Activated CD4-positive, alpha-beta T cell treated with anti-CD3 and anti-CD28 coated beads for 36 hours (primary cell): Measurements from ENCODE around the gene FTO. TPM values are rescaled to one million over a fixed set of nuclear protein-coding genes. Genes with fewer than 3 reads are reported as not detected.
A peak's percentile ranks its signal among the peaks of the same experiment; 100 is the strongest.

ENCODE experiments used
- ATAC-seq: fragments of 200-7000 bp; cut with Tn5 transposase; one replicate; pipeline ENCODE4 v1.10.0; 2021; ENCODE audit warnings: mild to moderate bottlenecking, moderate library complexity
- CTCF ChIA-PET: fragments of 350-600 bp; sonication (Branson Sonifier 250); formaldehyde crosslinking; loops from one replicate; lab custom pipeline; 2021; ENCODE audit warnings: antibody characterized with exemption; lab: Charles Lee
- POLR2A ChIA-PET: fragments of 350-600 bp; sonication (Branson Sonifier 250); formaldehyde crosslinking; loops from one replicate; lab custom pipeline; 2021; ENCODE audit warnings: antibody characterized with exemption, inconsistent platforms; lab: Charles Lee
- DNase-seq: peaks from one replicate; pipeline ENCODE4 v3.0.0-alpha.2; 2020
- H3K27ac Mint-ChIP-seq: one replicate; pipeline ENCODE4 v1.8.0; 2021; ENCODE audit warnings: mixed read lengths
- H3K27me3 Mint-ChIP-seq: one replicate; pipeline ENCODE4 v1.8.0; 2021; ENCODE audit warnings: mixed read lengths
- H3K36me3 Mint-ChIP-seq: one replicate; pipeline ENCODE4 v1.8.0; 2021; ENCODE audit warnings: low read depth, mixed read lengths
- H3K4me1 Mint-ChIP-seq: one replicate; pipeline ENCODE4 v1.8.0; 2021; ENCODE audit warnings: mixed read lengths
- H3K4me3 Mint-ChIP-seq: one replicate; pipeline ENCODE4 v1.8.0; 2021; ENCODE audit warnings: mild to moderate bottlenecking, moderate library complexity, mixed read lengths
- H3K9me3 Mint-ChIP-seq: one replicate; pipeline ENCODE4 v1.8.0; 2021; ENCODE audit warnings: low read depth, mixed read lengths
- intact Hi-C, 2 experiments: fragments of 100-400 bp; cut with DNase I in 1 of 2; cut with micrococcal nuclease in 1 of 2; formaldehyde crosslinking; loops; one replicate each; pipeline versions ENCODE4 v1.14.2 to v1.15.1; 2022 to 2024; cut with DNase I, micrococcal nuclease
- total RNA-seq, 2 experiments: library from RNA; stranded (reverse); gene quantifications; one replicate each; pipeline ENCODE4 v1.2.3, GENCODE V29; 2021

The FTO gene
- total RNA-seq, 2 experiments from 2014 or later: 50.9 to 57.6 TPM

DNA sequence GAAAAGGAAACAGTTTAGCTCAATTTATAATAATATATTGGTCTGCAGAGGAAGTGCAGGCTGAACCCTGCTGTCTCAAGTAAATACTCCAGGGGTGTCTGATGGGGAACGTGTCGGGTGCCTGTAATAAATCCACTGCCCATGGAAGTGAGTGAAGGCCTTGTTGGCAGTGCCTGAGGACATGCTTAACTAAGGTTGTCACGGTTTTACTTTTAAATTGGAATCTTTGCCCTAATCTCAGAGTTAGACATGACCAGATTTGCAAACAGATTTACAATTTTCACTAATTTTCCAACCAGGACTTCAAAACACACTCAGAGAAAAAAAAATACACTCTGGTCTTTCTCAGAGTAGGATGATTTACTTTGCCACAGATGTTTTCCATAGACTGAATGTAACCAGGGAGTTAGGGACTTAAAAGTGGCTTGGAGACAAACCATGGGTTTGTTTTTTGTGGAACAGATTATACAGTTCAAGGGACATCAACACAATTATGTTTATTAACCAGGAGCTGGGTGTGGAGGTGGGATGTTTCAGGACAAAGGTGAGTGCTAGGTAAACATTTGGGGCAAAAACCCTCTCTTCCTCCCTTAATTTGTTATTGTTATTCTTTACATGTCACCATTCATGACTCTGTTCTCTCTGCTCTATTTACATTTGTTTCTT is 144.5 kb downstream of the FTO start:
- Mint-ChIP-seq H3K4me1 (peaks cover 8% of the 10 kb centered on the region), H3K36me3 (peaks cover 17% of the 10 kb centered on the region), H3K27ac (no peak overlapping the region), H3K9me3 (no peaks in the 10 kb centered on the region), H3K4me3 (no peak overlapping the region), H3K27me3 (no peaks in the 10 kb centered on the region)
- DNase-seq (no peak), ATAC-seq (no peak)
- intact Hi-C loops: no loop called here
- POLR2A ChIA-PET: interaction anchor here (0.7 kb wide), 2 partner anchors 142 to 183 kb away, joined by 4 to 7 read pairs; no protein-coding TSS in a partner anchor
- CTCF ChIA-PET: no interaction called here

DNA sequence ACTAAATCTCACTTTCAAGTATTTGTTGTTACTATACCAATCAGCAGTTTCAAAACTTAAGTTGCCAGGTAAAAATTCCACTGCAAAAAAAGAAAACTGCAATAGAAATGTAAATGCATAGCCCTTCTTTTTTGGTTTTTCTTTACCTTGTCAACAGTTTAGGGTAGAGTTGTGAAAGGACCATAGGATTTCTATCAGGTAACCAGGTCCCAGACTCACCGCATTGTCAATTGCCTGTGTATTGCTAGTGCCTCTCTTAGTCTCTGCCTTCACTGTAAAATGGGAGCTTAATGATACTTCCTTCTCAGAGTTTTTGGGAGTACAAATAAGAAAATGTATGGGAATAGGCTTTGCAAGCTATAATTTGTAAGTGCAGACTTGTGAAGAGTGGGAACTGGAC is 145.0 kb downstream of the FTO start:
- Mint-ChIP-seq H3K27ac (no peak overlapping the region), H3K9me3 (no peaks in the 10 kb centered on the region), H3K4me3 (no peak overlapping the region), H3K27me3 (no peaks in the 10 kb centered on the region), H3K36me3 (peaks cover 18% of the 10 kb centered on the region), H3K4me1 (peaks cover 8% of the 10 kb centered on the region)
- no peak for ATAC-seq
- POLR2A ChIA-PET: no interaction called here
- CTCF ChIA-PET: no interaction called here
- DNase-seq: no peak
- intact Hi-C loops: no loop called here

DNA sequence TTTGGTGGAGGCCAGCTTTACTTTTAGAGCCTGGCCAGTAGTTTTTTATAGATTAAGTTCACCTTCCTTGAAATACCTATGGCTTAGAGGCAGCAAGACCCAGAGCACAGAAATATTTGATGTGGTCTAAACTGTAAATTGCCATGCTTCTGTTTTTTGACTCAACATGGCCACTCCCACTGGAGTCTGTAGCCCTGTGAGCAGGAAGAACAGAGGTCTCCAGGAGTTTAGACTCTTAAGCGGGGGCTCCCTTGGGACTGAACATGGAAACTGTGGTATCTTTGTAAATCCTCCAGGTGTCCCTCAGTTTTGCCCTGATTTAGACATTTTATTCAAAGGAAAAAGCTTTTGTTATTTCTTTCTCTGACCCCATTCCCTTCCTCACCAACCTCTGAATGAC is 145.6 kb downstream of the FTO start:
- Mint-ChIP-seq H3K27ac (no peak overlapping the region), H3K9me3 (no peaks in the 10 kb centered on the region), H3K27me3 (no peaks in the 10 kb centered on the region), H3K4me3 (no peak overlapping the region), H3K4me1 (peaks cover 8% of the 10 kb centered on the region), H3K36me3 (peaks cover 23% of the 10 kb centered on the region)
- POLR2A ChIA-PET: no interaction called here
- no peak for ATAC-seq
- DNase-seq: no peak
- CTCF ChIA-PET: no interaction called here
- intact Hi-C loops: no loop called here

DNA sequence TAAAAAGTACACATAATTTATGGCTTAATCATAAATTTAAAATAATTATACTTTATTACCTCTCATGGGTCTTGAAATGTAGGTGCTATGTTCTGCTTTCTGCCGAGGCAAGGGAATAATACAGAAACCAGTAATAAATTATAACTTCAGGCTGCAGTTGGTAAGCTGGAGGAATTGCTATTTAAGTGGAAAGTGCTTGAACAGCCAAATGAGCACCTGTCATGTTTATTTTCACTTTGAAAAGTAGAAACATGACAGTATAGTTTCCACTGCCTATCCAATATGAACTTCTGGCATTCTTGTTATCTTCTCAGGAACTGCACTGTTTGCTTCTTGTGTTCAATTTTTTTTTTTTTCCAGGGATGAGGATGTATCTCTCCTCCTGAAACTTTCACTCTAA is 146.0 kb downstream of the FTO start:
- peaks cover 5% of the 10 kb centered on the region for H3K4me1 Mint-ChIP-seq
- H3K27me3 Mint-ChIP-seq: no peaks in the 10 kb centered on the region
- POLR2A ChIA-PET: no interaction called here
- ATAC-seq (no peak), DNase-seq (no peak)
- intact Hi-C loops: no loop called here
- no peak overlapping the region for H3K27ac Mint-ChIP-seq
- H3K9me3 Mint-ChIP-seq: no peaks in the 10 kb centered on the region
- peaks cover 23% of the 10 kb centered on the region for H3K36me3 Mint-ChIP-seq
- CTCF ChIA-PET: no interaction called here
- no peak overlapping the region for H3K4me3 Mint-ChIP-seq

DNA sequence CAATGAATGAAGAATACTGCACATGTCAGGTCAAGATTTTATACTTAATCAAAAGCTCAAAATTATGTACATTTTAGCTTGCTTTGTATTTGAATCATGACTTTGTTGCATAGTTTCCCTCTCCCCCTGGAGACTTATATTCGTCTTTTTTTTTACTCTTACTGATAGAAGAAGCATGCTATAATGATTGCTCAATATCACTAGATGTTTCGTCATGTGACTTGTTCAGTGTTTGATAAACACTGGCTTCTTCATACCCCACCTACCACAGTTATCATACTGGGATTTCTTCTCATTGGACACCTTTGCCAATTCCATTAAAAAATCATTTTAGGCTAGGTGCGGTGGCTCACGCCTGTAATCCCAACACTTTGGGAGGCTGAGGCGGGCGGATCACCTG is 148.7 kb downstream of the FTO start:
- intact Hi-C loops: no loop called here

DNA sequence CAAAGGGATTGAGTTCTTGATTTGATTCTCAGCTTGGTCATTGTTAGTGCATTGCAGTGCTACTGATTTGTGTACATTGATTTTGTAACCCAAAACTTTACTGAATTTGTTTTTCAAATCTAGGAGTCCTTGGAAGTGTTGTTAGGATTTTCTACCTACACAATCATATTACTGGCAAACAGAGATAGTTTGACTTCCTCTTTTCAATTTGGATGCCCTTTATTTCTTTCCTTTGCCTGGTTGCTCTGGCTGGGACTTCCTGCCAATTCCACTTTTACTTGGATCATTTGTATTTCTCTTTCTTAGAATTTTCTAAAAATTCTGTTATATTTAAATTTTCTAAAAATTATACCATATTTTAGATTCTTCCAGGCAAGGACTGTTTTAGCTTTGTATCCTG is 151.1 kb downstream of the FTO start:
- DNase-seq (no peak), ATAC-seq (no peak)
- Mint-ChIP-seq H3K36me3 (peaks cover 34% of the 10 kb centered on the region), H3K27me3 (no peaks in the 10 kb centered on the region), H3K4me3 (no peak overlapping the region), H3K9me3 (no peaks in the 10 kb centered on the region), H3K4me1 (no peaks in the 10 kb centered on the region), H3K27ac (no peak overlapping the region)
- CTCF ChIA-PET: no interaction called here
- intact Hi-C loops: no loop called here
- POLR2A ChIA-PET: no interaction called here

More for the DNA sequence above, 148.7 kb downstream of the FTO start:
- peaks cover 3% of the 10 kb centered on the region for H3K4me1 Mint-ChIP-seq
- H3K9me3 Mint-ChIP-seq: no peaks in the 10 kb centered on the region
- H3K36me3 Mint-ChIP-seq: peaks cover 25% of the 10 kb centered on the region
- DNase-seq (no peak), ATAC-seq (no peak)
- CTCF ChIA-PET: no interaction called here
- H3K4me3 Mint-ChIP-seq: no peak overlapping the region
- POLR2A ChIA-PET: no interaction called here
- no peaks in the 10 kb centered on the region for H3K27me3 Mint-ChIP-seq
- H3K27ac Mint-ChIP-seq: no peak overlapping the region

DNA sequence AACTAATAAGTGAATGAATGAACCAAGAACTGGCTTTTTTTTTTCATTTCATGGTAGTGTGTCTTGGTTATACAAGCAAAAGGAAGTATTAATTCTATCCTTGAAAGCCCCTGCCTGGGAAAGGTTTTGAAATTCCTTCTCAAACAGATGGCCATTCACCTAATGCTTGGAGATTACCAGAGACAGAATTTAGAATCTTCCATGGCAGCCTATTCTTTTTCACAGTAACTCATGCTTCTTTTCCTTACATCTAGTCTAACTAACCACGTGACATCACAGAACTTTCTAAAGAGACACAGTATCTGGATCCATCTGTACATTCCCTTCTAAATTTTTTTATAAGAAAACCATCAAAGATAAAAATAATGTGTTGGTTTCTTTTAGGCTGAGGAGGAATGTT is 151.6 kb downstream of the FTO start:
- ChIA-PET CTCF (interaction anchor here (0.7 kb wide), 1 partner anchor 31 kb away, joined by 3 read pairs; no protein-coding TSS in a partner anchor), POLR2A (no interaction called here)
- intact Hi-C loops: no loop called here
- Mint-ChIP-seq H3K4me3 (no peak overlapping the region), H3K27ac (no peak overlapping the region), H3K27me3 (no peaks in the 10 kb centered on the region), H3K4me1 (no peaks in the 10 kb centered on the region), H3K36me3 (peaks cover 38% of the 10 kb centered on the region), H3K9me3 (no peaks in the 10 kb centered on the region)
- DNase-seq (no peak), ATAC-seq (no peak)

DNA sequence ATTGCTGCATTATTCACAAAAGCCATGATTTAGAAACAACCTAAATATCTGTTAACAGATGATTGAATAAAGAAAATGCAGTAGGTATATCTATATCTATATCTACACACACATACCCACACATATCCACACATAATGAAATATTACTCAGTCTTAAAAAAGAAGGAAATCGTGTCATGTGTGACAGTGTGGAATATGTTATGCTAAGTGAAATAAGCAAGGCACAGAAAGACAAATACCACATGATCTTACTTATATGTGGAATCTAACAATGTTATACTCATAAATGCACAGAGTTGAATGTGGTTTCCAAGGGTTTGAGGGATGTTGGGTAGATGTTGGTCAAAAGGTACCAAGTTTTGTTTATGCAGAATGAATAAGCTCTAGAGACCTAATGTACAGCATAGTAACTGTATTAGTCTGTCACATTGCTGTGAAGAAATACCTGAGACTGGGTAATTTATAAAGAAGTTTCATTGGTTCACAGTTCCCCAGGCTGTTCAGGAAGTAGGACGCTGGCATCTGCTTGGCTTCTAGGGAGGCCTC is 156.1 kb downstream of the FTO start:
- Mint-ChIP-seq H3K4me3 (no peak overlapping the region), H3K9me3 (no peaks in the 10 kb centered on the region), H3K27ac (no peak overlapping the region), H3K36me3 (peaks cover 33% of the 10 kb centered on the region), H3K27me3 (no peaks in the 10 kb centered on the region), H3K4me1 (peaks cover 7% of the 10 kb centered on the region)
- ATAC-seq: peak; percentile 47
- no peak for DNase-seq
- intact Hi-C loops: loop anchor here in 1 of 2 experiments (5.0 kb wide), 1 partner anchor 323 kb away; no protein-coding TSS in a partner anchor
- POLR2A ChIA-PET: no interaction called here
- CTCF ChIA-PET: no interaction called here

DNA sequence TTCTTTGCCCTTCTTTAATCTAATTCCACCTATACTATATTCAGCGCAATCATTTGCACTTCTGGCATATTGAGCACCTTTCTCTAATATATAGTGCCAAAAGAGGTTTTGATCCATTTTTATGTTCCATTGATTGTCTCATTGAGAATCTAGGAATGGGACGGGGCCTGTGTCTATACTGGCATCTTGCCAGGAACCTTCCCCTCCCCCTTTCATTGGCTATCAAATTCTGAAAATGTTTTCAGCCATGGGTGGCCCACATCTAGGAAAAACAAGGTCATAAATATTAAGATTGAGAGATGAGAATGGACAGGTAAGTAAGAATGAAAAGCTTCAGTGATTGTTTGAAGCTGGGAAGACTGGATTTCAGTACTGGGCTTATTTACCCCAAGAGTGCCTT is 159.9 kb downstream of the FTO start:
- no peak overlapping the region for H3K27ac Mint-ChIP-seq
- ChIA-PET CTCF (no interaction called here), POLR2A (no interaction called here)
- H3K4me3 Mint-ChIP-seq: no peak overlapping the region
- intact Hi-C loops: loop anchor here in 1 of 2 experiments (2.0 to 5.0 kb wide), 2 partner anchors 49 to 327 kb away; no protein-coding TSS in a partner anchor
- DNase-seq (no peak), ATAC-seq (no peak)
- H3K9me3 Mint-ChIP-seq: no peaks in the 10 kb centered on the region
- H3K27me3 Mint-ChIP-seq: no peaks in the 10 kb centered on the region
- peaks cover 56% of the 10 kb centered on the region for H3K36me3 Mint-ChIP-seq
- H3K4me1 Mint-ChIP-seq: peaks cover 14% of the 10 kb centered on the region

DNA sequence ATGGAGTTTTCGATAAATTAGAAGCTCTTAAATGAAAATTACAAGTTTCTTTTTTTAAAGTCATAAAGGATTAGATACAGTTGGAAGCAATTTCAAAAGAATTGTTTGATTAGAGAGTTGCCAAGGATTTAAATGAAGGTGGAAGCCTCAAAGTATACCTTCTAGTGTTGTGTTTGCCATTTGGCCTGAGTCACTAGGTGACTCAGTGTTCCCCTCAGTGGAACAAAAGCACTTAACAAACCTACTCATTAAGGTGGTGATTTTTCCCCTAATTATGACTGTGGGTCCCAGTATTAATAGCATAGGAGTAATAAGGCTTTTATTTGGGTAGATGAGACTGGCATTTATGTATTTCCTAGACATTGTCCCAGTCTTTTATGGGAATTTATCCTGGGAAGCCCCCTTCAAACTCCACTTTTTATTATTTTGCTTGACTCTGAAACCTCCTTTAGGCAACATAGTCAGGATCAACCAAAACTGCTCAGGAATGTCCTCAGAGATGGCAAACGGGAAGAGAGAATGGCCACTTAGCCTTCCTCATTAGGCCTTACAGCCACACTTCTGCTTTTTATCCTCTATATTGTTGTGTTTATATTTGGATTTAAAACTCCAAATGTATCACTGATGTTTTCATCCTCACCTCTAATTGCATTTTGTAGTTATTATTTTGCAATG is 161.0 kb downstream of the FTO start:
- no peaks in the 10 kb centered on the region for H3K27me3 Mint-ChIP-seq
- intact Hi-C loops: loop anchor here in 1 of 2 experiments (2.0 to 5.0 kb wide), 2 partner anchors 48 to 328 kb away; no protein-coding TSS in a partner anchor
- no peak overlapping the region for H3K4me3 Mint-ChIP-seq
- H3K4me1 Mint-ChIP-seq: peaks cover 14% of the 10 kb centered on the region
- CTCF ChIA-PET: no interaction called here
- peaks cover 62% of the 10 kb centered on the region for H3K36me3 Mint-ChIP-seq
- DNase-seq: peak; percentile 38
- ATAC-seq: peak; percentile 67
- peaks cover 8% of the 10 kb centered on the region for H3K9me3 Mint-ChIP-seq
- peak overlapping the region; percentile 21 for H3K27ac Mint-ChIP-seq
- POLR2A ChIA-PET: no interaction called here

DNA sequence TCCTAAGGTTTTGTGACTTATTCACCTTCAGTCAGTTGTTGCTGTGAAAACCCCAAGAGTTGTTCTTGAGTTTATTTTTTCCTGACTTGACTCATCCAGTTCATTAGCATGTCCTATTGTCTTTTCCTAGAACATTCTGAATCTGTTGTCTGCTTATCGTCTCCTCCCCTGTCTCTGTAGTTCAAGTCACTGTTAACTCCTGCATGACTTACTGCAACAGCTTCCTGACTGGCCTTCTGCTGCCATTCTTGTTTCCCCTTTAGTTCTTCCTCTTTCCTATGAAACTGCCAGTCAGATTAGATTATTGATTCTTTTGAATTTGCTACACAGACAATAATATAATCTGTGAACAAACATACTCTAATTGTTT is 161.5 kb downstream of the FTO start:
- peaks cover 60% of the 10 kb centered on the region for H3K36me3 Mint-ChIP-seq

DNA sequence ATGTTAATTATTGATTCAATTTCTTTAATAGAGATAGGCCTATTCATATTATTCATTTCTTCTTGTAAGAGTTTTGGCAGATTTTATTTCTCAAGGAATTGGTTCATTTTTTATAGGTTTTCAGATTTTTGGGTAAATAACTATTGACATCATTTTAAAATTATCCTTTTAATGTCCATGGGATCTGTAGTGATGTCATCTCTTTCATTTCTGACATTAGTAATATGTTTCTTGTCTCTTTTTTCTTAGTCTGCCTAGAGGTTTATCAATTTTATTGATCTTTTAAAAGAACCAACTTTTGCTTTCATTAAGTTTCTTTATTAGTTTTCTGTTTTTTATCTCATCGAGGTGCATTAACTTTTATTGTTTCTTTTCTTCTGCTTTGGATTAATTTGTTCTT is 162.6 kb downstream of the FTO start:
- H3K36me3 Mint-ChIP-seq: peaks cover 70% of the 10 kb centered on the region
- no peak overlapping the region for H3K4me3 Mint-ChIP-seq
- DNase-seq (no peak), ATAC-seq (no peak)
- POLR2A ChIA-PET: no interaction called here
- CTCF ChIA-PET: no interaction called here
- peaks cover 14% of the 10 kb centered on the region for H3K4me1 Mint-ChIP-seq
- intact Hi-C loops: no loop called here
- no peaks in the 10 kb centered on the region for H3K27me3 Mint-ChIP-seq
- H3K27ac Mint-ChIP-seq: no peak overlapping the region
- peaks cover 16% of the 10 kb centered on the region for H3K9me3 Mint-ChIP-seq

More for the DNA sequence above, 161.5 kb downstream of the FTO start:
- ChIA-PET POLR2A (no interaction called here), CTCF (no interaction called here)
- Mint-ChIP-seq H3K4me1 (peaks cover 14% of the 10 kb centered on the region), H3K27ac (peak overlapping the region; percentile 21), H3K27me3 (no peaks in the 10 kb centered on the region), H3K9me3 (peaks cover 10% of the 10 kb centered on the region), H3K4me3 (no peak overlapping the region)
- peak; percentile 78 for ATAC-seq
- no peak for DNase-seq
- intact Hi-C loops: loop anchor here in 1 of 2 experiments (2.0 kb wide), 1 partner anchor 47 kb away; no protein-coding TSS in a partner anchor
